GM12875 (cell line): Measurements from ENCODE around the gene TARBP2.
"Not testable (repeated sequence)": the region's sequence is repeated elsewhere in the genome, so short reads cannot be mapped to it uniquely, and the experiment has no call there.

Experiments
- H3K4me3 ChIP-seq: one replicate; pipeline ENCODE4 v1.5.1; 2011; ENCODE audit warnings: low read depth, low read length, control low read depth
- TF ChIP-seq, protein P1 (sequence below): IDR thresholded peaks from 2 replicates; pipeline ENCODE4 v1.5.1; 2011; ENCODE audit warnings: low read depth, mild to moderate bottlenecking, control low read depth, inconsistent platforms, low read length, moderate library complexity, borderline replicate concordance; ENCODE audit not compliant: insufficient read depth

Gene TARBP2

DNA sequence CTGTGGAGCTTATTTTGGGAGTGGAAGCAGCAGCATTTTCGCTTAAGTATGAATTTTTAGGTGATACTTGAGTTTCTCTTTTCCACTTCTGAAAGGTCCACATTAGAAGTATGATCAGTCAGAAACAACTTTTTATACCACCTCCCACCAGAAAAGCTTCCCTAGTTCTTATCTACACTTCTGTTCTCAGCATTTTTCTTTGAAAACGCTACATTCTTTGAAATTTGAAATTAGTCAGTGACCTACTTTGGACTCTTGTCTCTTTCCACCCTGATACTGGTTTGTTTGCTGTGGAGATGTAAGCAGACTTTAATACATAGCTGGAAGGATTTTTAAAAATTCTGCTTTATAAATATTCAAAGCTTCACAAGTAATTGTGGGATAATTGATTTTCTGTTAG is 27.0 kb upstream of the TARBP2 start:
- no peak overlapping the region for H3K4me3 ChIP-seq

DNA sequence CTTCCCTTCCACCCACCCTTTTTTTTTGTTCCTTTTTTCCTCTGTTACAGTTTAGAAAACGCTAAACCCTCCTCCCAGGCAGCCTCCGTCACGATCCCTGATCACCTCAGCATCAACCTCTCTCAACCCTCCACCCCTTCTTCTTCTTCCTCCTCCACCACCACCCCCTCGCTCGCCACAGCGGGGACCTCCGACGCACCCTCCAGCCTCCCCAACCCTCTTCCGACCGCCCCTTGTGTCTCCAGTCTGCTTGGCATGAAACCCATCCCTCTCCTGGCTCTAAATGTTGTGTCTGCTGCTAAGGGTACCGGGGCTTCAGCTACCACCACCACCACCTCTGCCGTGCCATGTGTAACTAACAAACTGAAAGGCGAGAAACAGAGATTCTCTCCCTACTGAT is 26.3 kb upstream of the TARBP2 start:
- no peak overlapping the region for H3K4me3 ChIP-seq
- TF ChIP-seq, protein P1, sequence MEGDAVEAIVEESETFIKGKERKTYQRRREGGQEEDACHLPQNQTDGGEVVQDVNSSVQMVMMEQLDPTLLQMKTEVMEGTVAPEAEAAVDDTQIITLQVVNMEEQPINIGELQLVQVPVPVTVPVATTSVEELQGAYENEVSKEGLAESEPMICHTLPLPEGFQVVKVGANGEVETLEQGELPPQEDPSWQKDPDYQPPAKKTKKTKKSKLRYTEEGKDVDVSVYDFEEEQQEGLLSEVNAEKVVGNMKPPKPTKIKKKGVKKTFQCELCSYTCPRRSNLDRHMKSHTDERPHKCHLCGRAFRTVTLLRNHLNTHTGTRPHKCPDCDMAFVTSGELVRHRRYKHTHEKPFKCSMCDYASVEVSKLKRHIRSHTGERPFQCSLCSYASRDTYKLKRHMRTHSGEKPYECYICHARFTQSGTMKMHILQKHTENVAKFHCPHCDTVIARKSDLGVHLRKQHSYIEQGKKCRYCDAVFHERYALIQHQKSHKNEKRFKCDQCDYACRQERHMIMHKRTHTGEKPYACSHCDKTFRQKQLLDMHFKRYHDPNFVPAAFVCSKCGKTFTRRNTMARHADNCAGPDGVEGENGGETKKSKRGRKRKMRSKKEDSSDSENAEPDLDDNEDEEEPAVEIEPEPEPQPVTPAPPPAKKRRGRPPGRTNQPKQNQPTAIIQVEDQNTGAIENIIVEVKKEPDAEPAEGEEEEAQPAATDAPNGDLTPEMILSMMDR, result no peak

More for the DNA sequence above, 27.0 kb upstream of the TARBP2 start:
- TF ChIP-seq, protein P1, result no peak

DNA sequence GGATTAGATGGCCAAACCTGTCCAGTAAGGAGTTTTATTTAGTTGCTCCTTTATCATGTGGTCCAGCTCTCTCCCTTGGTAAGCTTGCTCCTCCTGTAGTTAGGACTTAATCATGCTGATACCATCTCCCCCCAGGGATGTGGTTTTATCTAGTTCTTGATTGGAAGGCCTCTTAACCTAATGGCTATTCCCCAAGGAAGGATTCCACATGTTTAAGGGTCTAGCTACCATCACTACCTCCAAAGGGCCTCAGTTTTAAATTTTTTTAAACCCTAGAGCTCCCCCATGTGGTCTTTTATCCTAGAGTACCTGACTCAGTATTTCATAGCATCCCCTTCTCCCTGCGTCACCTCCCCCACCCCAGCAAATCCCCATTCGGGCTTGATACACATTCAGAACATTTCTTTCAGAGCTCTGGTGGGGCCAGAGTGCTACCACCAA is 24.3 kb upstream of the TARBP2 start:
- TF ChIP-seq, protein P1, result no peak; the same call in 1 of the 2 replicates

DNA sequence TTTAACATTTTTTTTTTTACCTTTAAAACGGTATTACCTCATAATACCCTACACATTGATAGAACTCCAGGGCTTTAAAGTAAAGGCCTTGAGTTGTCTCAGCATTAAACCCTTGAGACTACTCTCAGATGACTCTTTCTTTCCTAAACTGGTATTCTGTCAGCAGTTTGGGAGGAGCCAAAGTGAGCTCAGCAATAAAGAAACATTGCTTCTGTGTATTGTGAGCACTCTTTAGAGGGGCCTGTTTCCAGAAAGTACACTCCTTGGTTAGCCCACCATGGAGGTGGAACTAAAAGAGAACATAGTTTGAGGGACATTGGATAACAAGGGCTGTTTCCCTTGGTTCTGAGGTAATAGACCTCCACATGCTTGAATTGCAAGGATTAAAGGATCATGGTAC is 22.2 kb upstream of the TARBP2 start:
- H3K4me3 ChIP-seq, result no peak overlapping the region
- TF ChIP-seq, protein P1, result no peak

More for the DNA sequence above, 24.3 kb upstream of the TARBP2 start:
- H3K4me3 ChIP-seq, result no peak overlapping the region

DNA sequence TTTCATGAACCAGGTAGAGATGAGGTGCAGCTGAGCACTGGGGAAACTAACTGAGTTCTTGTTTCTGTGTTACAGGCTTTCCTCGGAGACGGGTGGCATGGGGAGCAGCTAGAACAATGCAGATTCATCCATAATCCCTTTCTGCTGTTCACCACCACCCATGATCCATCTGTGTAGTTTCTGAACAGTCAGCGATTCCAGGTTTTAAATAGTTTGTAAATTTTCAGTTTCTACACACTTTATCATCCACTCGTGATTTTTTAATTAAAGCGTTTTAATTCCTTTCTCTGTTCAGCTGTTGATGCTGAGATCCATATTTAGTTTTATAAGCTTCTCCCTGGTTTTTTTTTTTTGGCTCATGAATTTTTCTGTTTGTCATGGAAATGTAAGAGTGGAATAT is 21.8 kb upstream of the TARBP2 start:
- H3K4me3 ChIP-seq, result no peak overlapping the region
- TF ChIP-seq, protein P1, result no peak

DNA sequence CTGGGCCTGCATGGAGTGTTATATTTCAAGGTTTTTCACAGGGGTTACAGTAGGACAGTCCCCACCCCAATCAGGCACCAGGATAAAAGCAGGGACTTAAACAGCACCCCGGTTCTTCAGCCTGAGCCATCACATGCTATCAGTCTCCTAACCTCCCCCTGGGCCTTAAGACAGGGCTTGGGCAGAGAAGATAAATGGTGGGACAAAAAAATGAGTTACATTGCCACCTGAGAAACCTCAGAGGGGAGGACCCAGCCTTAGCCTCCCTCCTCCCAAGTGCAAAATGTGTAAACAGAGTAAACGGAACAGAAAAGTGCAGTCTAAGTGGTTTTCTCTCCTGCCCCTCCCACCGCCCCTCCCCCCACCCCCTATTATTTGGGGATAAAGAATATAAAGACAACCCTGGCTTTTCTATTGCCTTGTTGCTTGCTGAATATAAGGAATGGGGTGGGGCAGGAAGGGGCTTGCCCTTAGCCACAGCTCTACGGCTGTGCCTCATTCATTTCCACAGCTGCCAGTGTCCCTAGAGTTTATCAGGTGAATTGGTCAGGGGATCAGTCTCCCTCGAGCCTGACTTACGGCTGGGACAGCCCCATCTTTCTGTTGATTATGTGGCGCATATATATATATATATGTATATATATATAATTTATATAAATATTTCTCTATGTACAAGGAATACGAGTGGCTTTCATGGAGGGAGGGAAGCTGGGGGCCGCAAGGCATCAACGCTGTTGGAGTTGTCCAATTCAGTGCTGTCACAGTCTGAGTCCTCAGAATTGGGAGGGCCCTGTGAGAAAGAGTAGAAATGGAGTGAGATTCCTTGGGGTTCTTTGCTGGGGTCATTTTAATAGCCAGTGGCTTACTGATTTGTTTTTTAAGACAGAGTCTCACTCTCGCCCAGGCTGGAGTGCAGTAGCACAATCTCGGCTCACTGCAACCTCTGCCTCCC is 20.3 kb upstream of the TARBP2 start:
- no peak overlapping the region for H3K4me3 ChIP-seq
- TF ChIP-seq, protein P1, result no peak

DNA sequence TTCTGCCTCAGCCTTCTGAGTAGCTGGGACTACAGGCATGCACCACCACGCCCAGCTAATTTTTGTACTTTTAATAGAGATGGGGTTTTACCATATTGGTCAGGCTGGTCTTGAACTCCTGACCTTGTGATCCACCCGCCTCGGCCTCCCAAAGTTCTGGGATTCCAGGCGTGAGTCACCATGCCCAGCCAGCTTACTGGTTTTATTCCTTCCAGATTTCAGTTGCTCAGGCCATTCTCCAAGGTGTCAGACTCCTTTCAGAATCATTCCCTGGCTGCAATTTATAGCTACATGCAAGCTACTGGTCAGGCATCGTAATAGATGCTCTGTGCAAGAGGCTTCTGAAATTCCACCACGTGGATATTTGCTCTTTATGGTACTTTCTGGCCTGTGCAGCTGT is 19.6 kb upstream of the TARBP2 start:
- not testable (repeated sequence) for H3K4me3 ChIP-seq
